Caco-2 (cell line): ENCODE data around the gene GPR137. TPM values are rescaled to one million over a fixed set of nuclear protein-coding genes. Genes with fewer than 3 reads are reported as not detected.

Experiments used
- BruUV-seq: library from RNA; stranded (reverse); fragments of 400-500 nt; replicated peaks from 2 replicates; lab custom pipeline; 2021; lab: Mats Ljungman, UMichigan
- CTCF ChIA-PET: fragments of 300-600 bp; sonication (Branson Sonifier 250); formaldehyde crosslinking; loops from one replicate; lab custom pipeline; 2022; ENCODE audit warnings: antibody characterized with exemption; lab: Charles Lee
- POLR2A ChIA-PET: fragments of 300-600 bp; sonication (Branson Sonifier 250); formaldehyde crosslinking; loops from one replicate; lab custom pipeline; 2022; ENCODE audit warnings: antibody characterized with exemption; lab: Charles Lee
- DNase-seq, 2 experiments: peaks; one replicate each; pipeline versions ENCODE4 v3.0.0 to v3.0.0-alpha.2; 2020 to 2022
- H3K27me3 ChIP-seq: replicated peaks from 2 replicates; pipeline ENCODE4 v1.6.0; 2011; ENCODE audit warnings: low read length; ENCODE audit not compliant: control insufficient read depth, insufficient read depth
- H3K36me3 ChIP-seq: 2 replicates; pipeline ENCODE4 v1.5.1; 2011; ENCODE audit warnings: low read length; ENCODE audit not compliant: control insufficient read depth, insufficient read depth
- H3K4me1 ChIP-seq: fragments of 250-450 bp; sonication (Bioruptor Pico); 2 replicates; pipeline ENCODE4 v1.5.1; 2020; ENCODE audit warnings: mild to moderate bottlenecking
- H3K4me3 ChIP-seq: 2 replicates; pipeline ENCODE4 v1.5.1; 2011; ENCODE audit warnings: low read depth, mild to moderate bottlenecking, control low read depth, low read length
- H3K9me3 ChIP-seq: fragments of 250-450 bp; sonication (Bioruptor Pico); 2 replicates; pipeline ENCODE4 v1.5.1; 2020; ENCODE audit warnings: mild to moderate bottlenecking, moderate library complexity
- H3K27ac Mint-ChIP-seq: one replicate; pipeline ENCODE4 v1.8.0; 2022; ENCODE audit warnings: mixed read lengths; ENCODE audit not compliant: unreplicated experiment
- H3K27me3 Mint-ChIP-seq: one replicate; pipeline ENCODE4 v1.8.0; 2022; ENCODE audit warnings: mixed read lengths; ENCODE audit not compliant: insufficient read depth, unreplicated experiment
- H3K36me3 Mint-ChIP-seq: one replicate; pipeline ENCODE4 v1.8.0; 2022; ENCODE audit warnings: mild to moderate bottlenecking, mixed read lengths; ENCODE audit not compliant: insufficient read depth, unreplicated experiment
- H3K4me1 Mint-ChIP-seq: one replicate; pipeline ENCODE4 v1.8.0; 2022; ENCODE audit warnings: low read depth, mixed read lengths; ENCODE audit not compliant: unreplicated experiment
- H3K4me3 Mint-ChIP-seq: one replicate; pipeline ENCODE4 v1.8.0; 2022; ENCODE audit warnings: mild to moderate bottlenecking, moderate library complexity, mixed read lengths; ENCODE audit not compliant: unreplicated experiment
- H3K9me3 Mint-ChIP-seq: one replicate; pipeline ENCODE4 v1.8.0; 2022; ENCODE audit warnings: mixed read lengths; ENCODE audit not compliant: unreplicated experiment
- intact Hi-C: fragments of 100-400 bp; cut with micrococcal nuclease; formaldehyde crosslinking; loops from one replicate; pipeline ENCODE4 v1.10.0; 2022; ENCODE audit not compliant: unreplicated experiment
- total RNA-seq: library from RNA; stranded (reverse); gene quantifications from 2 replicates; pipeline ENCODE4 v1.2.3, GENCODE V29; 2022
- TF ChIP-seq, protein P1 (sequence below), 2 experiments: fragments of 200-600 bp in 1 of 2; IDR thresholded peaks; 1 replicate in 1 of 2; 2 replicates in 1 of 2; pipeline versions ENCODE4 v1.5.1 to v1.8.0; 2011 to 2022; ENCODE audit warnings: antibody characterized with exemption in 1 of 2, control low read depth in 1 of 2, inconsistent platforms in 1 of 2, low read depth in 1 of 2, low read length in 1 of 2, mild to moderate bottlenecking in 1 of 2, moderate library complexity in 1 of 2; ENCODE audit not compliant: insufficient read depth in 1 of 2, severe bottlenecking in 1 of 2, unreplicated experiment in 1 of 2

Gene GPR137
- total RNA-seq, 1 experiment from 2014 or later = 58.5 TPM

GRCh38 chr11:64305691-64306562 lies 20.3 kb downstream of the GPR137 start:
- Histone ChIP-seq H3K4me3 (peak overlapping the region; percentile 65), H3K27me3 (no peaks in the 10 kb centered on the region), H3K36me3 (peaks cover 3% of the 10 kb centered on the region; the same call in 1 of the 2 replicates), H3K4me1 (peaks cover 30% of the 10 kb centered on the region), H3K9me3 (no peaks in the 10 kb centered on the region)
- Mint-ChIP-seq H3K36me3 (peaks cover 49% of the 10 kb centered on the region), H3K4me1 (peaks cover 9% of the 10 kb centered on the region), H3K27ac (peak overlapping the region; percentile 96), H3K9me3 (no peaks in the 10 kb centered on the region), H3K27me3 (no peaks in the 10 kb centered on the region), H3K4me3 (peak overlapping the region; percentile 97)
- intact Hi-C loops = loop anchor here (1.0 to 2.0 kb wide), 4 partner anchors 11 to 65 kb away; partner anchors contain the start of genes BAD, FKBP2, GPR137 and TRMT112
- CTCF ChIA-PET = interaction anchor here (0.6 to 5.8 kb wide), 7 partner anchors 12 to 54 kb away, joined by 3 to 61 read pairs (median 8); partner anchors contain the start of genes PLCB3, PRDX5 and TRMT112
- TF ChIP-seq, protein P1, sequence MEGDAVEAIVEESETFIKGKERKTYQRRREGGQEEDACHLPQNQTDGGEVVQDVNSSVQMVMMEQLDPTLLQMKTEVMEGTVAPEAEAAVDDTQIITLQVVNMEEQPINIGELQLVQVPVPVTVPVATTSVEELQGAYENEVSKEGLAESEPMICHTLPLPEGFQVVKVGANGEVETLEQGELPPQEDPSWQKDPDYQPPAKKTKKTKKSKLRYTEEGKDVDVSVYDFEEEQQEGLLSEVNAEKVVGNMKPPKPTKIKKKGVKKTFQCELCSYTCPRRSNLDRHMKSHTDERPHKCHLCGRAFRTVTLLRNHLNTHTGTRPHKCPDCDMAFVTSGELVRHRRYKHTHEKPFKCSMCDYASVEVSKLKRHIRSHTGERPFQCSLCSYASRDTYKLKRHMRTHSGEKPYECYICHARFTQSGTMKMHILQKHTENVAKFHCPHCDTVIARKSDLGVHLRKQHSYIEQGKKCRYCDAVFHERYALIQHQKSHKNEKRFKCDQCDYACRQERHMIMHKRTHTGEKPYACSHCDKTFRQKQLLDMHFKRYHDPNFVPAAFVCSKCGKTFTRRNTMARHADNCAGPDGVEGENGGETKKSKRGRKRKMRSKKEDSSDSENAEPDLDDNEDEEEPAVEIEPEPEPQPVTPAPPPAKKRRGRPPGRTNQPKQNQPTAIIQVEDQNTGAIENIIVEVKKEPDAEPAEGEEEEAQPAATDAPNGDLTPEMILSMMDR (IDR thresholded peaks at IDR 0.05; ENCODE audit: insufficient read depth in 1 of 2, low read depth in 1 of 2, low read length in 1 of 2, severe bottlenecking in 1 of 2, unreplicated experiment in 1 of 2) = peak in 1 of 2 experiments; percentile 66
- DNase-seq = peak; percentile 97 to 98
- POLR2A ChIA-PET = interaction anchor here (0.6 to 3.5 kb wide), 8 partner anchors 11 to 1714 kb away, joined by 3 to 86 read pairs (median 5); partner anchors contain the start of genes PRDX5, SAC3D1, TRMT112 and TUT1
- BruUV-seq = no TSS peak

DNA sequence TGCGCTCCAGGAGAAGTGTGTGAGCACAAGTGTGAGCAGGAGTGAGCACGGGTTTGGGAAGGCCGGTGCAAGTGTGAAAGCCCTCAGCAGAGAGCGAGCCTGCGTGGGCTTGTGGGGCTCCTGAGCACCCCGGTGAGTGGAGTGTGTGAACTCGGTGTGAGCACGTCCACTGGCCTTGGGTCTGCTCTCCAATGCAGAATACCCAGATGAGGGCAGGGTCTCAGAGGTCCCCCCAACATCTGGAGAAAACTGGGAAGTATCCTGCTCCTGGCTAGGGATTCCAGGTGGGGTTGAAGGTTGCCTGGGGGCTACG lies 20.9 kb downstream of the GPR137 start:
- Mint-ChIP-seq H3K9me3 (no peaks in the 10 kb centered on the region), H3K27me3 (no peaks in the 10 kb centered on the region), H3K36me3 (peaks cover 55% of the 10 kb centered on the region), H3K4me3 (peak overlapping the region; percentile 97), H3K27ac (peak overlapping the region; percentile 96), H3K4me1 (peaks cover 9% of the 10 kb centered on the region)
- no peak for DNase-seq
- Histone ChIP-seq H3K36me3 (peaks cover 3% of the 10 kb centered on the region; the same call in 1 of the 2 replicates), H3K27me3 (no peaks in the 10 kb centered on the region), H3K9me3 (no peaks in the 10 kb centered on the region), H3K4me3 (peak overlapping the region; percentile 65), H3K4me1 (peaks cover 32% of the 10 kb centered on the region)
- TF ChIP-seq, protein P1 (IDR thresholded peaks at IDR 0.05; ENCODE audit: insufficient read depth in 1 of 2, low read depth in 1 of 2, low read length in 1 of 2, severe bottlenecking in 1 of 2, unreplicated experiment in 1 of 2) = no peak
- ChIA-PET CTCF (interaction anchor here (0.8 to 2.2 kb wide), 2 partner anchors 11 to 49 kb away, joined by 3 to 7 read pairs; partner anchors contain the start of genes PRDX5 and TRMT112), POLR2A (interaction anchor here (3.5 kb wide), 1 partner anchor 11 kb away, joined by 86 read pairs; the partner anchor contains the start of genes PRDX5 and TRMT112)
- BruUV-seq = TSS peak; percentile 71
- intact Hi-C loops = no loop called here
